Stimulated activated CD4-positive, alpha-beta T cell treated with anti-CD3 and anti-CD28 coated beads, Interleukin-15, amount 100 ng/mL, for 48 hours (primary cell): Measurements from ENCODE around the gene VWA3B.

Experiments used
- DNase-seq, 2 donors: peaks; one replicate each; pipeline ENCODE4 v3.0.0-alpha.2; 2020; ENCODE audit warnings: low read depth in 2 of 2

VWA3B gene

DNA sequence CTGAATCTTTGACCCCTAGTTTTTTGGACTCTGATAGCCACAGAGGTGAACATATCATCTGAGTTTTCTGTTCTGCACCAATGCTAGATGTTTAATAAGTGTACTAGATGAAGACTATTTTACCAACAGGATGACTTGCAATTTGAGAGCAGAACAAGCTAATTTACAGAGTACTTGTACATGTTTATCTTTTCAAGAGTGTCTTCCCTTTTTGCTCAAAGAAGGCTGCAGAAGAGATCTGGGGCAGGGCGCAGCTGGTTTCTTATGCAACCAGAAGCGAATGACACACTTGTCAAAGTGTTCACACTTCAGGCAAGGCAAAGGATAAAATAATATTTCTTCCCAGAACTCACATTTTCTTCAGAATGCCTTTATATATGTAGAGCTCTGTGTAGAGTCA, 86.0 kb downstream of the VWA3B start:
- DNase-seq = no peak

DNA sequence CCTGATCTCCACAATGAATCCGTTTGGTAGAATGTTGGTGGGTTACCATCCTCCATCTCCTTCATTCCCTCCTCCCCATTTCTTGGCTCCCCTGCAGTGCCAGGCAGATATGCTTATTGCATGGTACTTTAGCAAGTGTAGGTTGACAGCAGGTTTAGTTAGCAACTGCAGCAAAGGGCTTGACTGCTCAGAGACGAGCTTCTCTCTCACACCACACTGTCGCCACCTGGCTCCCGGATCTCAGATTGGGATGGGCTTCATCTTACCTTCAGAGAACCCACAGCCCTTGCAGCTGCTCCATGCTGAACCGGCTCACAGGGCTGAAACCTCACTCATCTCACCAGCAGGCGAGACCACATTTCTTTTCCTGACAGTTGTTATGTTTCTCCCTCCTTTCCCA, 88.8 kb downstream of the VWA3B start:
- DNase-seq = no peak

DNA sequence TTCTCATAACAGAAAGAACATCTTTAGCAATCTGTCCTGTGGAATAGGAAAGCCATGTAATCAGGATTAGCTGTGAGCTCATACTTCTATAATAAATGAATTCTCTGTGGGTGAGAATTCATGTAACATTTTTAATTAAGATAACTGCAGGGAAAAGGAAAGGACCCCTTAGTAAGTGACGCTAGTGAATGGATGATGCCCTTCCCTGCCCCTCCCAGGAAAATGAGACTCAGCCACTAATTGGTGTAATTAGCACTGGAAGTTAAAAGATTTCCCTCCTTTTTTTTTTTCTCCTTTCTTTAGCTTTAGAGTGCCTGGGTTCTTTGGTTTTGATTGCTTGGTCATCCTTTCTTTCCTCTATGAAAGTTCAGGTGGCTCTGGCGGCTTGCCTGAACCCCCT, 90.3 kb downstream of the VWA3B start:
- DNase-seq = no peak

DNA sequence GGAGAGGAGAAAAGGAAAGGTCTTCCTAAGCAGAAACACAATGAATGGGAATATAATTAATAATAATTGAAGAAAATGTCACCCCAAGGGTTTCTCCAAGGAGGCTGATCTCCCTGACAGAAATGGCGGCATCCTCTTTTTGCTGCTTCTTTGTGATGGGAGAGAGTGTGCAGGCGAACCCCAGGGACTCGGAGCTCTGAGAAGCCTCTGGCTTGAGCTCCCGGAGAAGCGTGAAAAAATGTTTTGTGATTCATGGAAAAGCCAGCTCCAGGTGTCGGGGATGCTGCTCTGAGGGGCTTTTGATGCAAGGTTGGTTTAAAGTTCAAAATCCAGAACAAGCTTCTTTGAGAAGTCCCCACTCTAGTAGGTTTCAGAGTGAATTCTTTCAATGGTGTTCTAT, 91.0 kb downstream of the VWA3B start:
- DNase-seq = no peak

DNA sequence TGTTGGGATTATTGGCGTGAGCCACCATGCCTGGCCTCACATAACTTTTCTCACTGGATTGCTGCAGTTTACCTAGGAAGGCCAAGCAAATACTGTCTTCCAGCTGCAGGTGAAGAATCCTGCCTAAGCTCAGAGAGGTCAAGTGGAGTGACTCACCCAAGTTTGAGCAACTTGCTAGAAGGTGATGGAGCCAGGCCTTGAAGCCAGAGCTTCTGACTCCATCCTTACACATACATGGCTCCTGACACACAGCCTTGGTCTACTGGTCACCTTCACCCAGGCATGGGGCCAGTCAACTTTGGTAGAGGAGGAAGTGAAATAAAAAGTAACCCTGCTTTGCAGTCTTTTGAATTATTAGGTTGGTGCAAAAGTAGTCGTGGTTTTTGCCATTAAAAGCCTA, 93.5 kb downstream of the VWA3B start:
- no peak for DNase-seq

DNA sequence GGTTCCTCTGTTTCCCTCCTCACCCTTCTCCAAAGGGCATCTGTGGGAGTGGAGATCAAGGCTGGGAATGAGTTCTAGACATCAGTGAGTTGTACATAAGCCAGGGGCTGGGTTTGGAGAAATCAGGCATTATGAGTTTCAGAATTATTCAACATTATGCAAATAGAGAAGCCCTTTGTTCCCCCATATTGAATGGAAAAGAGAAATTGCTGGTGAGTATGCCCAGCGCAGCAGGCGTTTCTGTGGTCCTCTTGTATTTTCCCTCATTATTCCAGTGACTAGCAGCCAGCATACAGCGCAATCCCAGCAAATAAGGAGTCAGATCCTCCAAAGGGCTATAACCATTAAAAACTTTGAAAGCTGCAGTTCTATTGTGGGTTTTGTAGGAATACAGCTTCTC, 94.4 kb downstream of the VWA3B start:
- DNase-seq = no peak

DNA sequence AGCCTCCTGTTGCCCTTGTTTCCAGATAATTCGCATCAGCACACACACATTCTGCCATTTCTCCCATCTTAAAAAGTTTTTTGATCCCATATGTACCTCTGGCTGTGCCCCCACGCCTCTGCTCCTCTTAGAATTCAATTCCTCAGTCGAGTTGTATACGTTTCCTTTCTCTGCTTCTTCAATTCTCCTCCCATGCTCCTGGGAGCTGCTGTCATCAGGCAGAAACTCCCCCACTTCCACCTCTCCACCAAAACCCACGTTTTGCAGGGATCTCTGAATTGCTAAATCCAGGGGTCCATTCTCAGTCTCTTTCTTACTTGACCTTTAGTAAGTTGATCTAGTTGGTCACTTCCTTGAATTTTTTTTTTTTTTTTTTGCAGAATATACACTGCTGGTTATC, 98.8 kb downstream of the VWA3B start:
- DNase-seq = no peak

DNA sequence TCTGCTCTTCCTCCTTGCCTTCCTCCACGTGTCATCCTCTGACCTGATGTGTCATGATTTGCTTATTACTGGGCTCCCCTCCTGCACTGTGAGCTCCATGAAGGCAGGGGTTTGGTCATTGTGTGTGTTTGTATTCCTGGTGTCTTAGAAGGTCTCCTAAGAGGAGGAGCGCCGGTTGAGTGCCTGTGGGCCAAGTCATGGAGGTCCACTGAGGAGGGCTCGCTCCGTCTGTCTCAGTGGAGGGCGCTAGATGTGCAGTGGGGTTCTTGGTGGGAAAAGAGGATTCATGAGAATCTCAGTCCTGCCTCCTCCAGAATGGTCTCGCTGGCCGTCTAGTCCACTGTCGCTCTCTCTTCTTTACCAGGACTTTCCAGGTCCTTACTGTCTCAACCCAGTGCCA, 100.2 kb downstream of the VWA3B start:
- DNase-seq = no peak

DNA sequence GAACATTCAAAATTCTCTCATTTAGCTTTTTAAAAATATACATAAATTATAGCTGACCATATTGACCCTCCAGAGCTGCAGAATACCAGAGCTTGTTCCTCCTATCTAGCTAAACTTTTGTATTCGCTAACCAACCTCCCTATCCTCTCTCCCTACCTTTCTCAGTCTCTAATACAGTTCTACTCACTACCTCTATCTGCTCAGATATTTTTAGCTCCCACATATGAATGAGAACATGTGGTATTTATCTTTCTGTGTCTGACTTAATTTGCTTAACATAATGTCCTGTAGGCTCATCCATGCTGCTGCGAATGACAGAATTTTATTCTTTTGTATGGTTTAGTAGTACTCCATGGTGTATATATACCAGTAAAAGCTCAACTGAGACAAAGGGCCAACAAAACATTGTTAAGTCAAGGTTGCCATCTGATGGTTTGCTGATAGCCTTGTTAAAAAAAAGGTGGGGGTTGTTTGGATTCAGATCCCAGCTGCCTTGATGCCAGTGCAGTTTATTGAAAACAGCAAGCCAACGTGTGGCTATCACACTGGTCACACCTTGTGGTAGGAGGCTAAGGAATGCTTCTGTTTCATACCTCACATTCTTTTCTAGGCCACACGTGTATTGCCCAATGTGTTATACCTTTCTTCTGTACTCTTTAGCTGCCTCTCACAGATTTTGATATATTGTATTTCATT, 101.5 kb downstream of the VWA3B start:
- no peak for DNase-seq

DNA sequence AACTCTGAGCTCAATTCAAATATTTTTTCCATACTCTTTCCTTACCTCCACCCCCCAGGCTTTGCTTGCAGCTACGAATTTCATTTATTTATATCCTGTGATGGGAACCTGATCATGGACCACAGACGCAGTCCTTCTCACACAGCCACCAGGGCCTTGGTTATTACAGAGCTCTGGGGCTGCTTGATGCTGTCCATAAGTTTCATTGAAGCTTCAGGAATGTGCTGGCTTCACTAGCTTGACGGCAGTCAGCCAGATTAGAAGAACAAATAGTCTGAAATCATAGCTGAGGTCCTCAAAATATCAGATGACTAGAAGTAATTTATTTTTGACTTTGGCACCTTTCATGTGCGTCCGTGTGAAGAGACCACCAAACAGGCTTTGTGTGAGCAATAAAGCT, 104.9 kb downstream of the VWA3B start:
- DNase-seq = no peak

DNA sequence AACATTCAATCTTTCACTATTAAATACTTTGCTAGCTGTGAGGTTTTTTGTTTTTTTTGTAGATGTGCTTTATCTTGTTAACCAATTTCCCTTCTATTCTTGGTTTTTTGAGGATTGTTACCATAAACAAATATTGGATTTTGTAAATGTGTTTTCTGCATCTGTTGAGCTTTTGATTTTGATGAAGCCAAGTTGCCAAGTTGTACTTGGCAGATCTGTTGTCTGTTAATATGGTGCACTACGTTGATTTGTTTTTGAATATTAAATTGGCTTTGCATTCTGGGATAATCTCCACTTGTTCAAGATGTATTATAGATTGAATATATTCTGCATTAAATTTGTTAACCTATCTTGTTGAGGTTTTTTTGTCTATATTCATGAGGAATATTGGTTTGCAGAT, 114.6 kb downstream of the VWA3B start:
- no peak for DNase-seq

DNA sequence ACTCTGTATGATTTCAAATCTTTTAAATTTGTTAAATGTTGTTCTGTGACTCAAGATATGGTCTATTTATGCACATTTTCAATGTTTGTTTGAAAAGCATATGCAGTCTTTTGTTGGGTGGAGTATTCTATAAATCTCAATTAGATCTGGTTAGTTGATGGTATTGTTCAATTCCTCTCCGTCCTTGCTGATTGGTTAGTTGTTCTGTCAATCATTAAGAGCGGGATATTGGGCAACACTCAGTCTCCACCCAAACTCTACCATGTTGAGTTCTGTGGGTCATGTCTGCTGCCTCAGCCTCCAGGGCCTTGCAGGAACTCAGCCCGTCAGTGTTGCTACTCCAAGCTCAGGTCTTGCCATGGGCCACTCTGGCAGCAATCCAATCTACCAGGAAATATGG, 118.9 kb downstream of the VWA3B start:
- DNase-seq = no peak

DNA sequence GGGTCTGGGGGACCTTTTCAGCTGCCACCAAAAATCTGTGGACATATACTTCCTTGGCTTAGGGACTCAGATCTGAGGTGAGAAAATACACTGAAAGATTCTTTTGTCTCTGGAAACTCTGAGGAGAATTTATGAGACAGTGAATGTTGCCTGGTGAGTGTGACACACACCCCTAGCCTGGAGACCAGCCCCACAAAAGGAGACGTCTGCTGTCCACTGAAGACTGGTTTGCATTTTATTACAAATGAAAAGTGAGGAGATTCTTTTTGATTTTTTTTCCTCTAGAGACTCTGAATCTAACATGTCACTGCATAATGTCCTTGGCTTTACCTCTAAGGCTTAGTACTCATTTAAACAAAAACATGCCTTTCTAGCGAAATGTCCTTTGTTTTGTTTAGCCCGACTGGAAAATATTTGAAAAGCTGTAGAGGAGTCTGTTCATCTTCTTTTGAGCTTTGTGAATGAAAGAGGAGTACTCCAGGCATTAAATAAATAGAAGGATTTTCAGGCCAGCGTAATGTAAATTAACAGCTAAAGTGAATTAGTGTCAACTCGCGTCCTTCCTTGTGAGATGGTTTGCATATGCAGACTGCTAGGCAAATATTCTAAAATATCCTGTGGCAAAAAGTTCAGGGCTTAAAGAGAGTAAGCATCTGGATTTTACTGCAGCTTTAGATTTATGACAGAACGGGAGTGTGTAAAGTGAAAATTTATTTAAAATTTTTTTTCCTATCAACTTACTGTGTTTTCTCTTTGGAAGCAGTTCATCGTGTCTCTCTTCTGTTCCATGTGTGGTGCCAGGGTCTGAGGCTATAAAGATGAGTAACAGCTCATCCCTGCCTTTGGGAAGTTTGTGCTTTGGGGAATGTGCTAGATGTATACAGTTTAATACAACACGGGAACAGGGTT, 125.4 kb downstream of the VWA3B start:
- DNase-seq = no peak

DNA sequence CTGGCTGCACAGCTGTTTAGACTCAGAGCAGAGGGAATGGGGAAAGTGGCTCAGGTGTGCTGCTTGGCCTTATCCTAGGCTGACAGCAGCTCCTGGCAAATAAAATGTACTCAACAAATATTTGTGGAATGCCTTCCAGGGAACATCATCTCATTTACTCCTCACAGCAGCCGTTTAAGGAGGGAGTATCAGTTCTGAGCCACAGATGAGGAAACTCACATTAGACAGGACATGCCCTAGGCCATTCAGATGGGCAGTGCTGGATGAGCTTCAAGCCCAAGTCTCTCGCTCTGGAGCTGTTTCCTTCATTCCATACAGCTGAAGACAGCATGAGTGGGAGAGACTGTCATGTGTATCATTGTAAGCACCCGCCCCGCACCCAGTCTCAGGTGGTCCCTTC, 129.6 kb downstream of the VWA3B start:
- DNase-seq = no peak

DNA sequence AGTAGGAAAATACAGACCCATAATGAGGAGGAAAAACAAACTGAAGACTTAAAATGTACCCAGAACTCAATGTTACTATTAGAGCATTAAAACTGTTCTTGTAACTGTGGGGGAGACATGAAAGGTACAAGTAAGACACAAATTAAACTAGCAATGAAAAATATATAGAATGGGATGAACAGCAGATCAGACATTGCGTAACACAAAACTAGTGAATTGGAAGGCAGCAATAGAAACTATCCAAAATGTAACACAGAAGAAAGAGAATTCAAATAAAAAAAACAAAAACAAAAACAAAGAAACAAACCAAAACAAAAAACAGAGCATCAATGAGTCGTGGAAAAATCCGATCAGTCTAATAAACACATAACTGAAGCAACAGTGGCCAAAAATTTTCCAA, 132.2 kb downstream of the VWA3B start:
- DNase-seq = no peak

DNA sequence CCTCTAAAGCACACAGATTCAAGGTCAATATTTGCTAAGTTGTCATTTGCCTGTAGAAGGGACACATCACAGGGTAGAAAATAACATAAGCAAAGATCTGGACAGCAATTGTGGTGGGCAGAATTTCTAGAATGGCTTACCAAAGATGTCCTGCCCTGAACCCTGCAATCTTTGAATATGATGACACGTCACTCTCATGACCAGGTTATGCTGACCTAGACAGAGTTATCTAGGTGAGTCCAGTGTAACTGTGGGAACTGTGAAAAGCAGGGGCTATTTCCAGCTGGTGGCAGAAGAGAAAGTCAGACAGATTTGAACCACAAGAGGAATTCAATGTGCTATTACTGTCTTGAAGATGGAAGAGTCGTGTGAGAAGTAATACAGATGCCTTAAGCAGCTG, 147.0 kb downstream of the VWA3B start:
- no peak for DNase-seq

DNA sequence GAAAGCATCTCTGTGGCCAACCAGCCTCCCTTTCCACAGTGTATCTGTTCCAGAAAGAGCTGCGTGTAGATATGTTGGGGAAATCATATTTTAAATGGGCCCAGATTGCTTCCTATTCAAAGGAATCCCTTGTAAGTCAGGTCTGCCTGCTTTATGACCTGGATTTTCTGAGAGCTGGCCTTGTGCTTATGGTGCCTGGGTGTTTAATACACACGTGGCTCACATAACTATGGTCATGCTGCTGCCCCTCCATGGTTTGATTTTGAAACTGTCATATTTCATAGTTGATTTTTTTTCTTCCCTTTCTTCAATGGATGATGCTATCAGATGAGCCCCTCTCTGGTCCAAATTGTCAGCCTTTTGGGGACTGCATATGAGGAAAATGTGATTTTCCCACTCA, 147.8 kb downstream of the VWA3B start:
- no peak for DNase-seq

DNA sequence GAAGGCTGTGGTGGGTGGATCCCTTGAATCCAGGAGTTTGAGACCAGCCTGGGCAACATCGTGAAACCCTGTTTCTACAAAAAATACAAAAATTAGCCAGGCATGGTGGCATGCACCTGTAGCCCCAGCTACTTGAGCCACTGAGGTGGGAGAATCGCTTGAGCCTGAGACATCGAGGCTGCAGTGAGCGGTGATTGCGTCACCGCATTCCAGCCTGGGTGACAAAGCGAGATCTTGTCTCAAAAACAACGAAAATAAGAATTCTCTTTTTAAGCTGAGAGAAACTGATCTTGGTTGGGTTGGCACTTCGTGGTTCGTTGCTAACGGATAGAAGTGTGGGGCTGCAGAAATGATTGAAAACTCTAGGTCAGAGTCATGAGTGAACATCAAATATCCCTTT, 150.0 kb downstream of the VWA3B start:
- DNase-seq = no peak

DNA sequence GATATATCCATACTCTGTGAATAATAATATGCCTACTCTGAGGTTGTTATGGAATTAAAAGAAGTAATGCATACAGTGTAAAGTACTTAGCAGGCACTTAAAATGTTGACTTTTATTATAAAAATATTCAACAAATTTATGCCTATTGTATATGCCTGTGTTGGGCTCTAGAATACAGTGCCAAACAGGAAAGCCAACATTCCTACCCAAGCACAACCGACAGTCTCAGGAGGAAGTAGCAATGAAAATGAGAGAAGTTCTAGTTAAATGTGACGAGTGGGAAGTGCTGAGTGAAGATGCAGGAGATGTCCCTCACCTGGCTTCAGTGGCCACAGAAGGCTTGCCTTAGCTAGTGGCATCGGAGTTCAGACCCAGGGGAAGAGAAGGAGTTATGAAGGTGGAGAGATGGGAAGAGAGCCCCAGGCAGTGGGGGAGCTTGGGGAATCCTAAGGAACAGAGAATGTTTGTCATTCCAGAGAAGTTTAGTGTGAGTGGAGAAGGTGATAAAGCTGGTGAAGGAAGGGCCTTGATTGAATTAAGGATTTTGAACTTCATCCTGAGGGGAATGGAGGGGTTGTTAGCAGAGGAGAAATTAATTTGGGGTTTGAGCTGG, 153.9 kb downstream of the VWA3B start:
- DNase-seq = no peak

DNA sequence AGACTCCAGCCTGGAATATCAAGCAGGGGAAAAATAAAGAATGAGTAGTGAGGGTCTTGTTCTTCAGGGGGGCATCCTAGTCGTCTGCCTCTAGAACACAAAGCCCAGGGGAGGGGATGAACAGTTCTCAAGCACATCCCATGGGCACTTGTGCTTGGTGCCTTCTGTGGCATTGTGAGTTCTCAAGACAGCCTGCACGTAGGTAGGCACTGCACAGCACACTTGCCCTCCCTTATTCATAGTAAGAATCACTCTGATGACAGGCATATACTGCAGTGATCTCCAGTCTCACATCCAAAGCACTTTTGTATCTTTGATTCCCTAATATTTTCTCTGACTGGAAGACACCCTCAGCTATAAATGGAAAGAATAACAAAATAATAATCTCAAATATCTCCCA, 154.6 kb downstream of the VWA3B start:
- DNase-seq = no peak

DNA sequence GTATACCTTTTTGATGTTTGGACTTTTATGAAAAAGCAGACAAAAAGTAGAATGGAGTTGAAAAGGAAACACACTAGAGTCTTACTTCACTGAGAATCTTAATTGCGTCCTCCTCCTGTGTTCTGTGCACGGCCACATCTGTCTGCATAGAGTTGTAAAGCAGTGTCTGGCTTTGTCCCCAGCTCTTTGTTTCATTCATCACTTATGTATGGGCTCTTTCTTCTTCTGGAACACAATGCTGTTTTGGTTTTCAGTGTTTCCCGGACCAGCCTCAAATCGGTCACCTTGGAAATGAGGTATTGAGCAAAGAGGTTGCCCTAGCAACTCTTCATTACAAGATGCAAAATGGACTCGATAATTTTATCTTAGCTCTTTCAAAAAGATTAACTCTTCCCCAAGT, 155.0 kb downstream of the VWA3B start:
- no peak for DNase-seq

DNA sequence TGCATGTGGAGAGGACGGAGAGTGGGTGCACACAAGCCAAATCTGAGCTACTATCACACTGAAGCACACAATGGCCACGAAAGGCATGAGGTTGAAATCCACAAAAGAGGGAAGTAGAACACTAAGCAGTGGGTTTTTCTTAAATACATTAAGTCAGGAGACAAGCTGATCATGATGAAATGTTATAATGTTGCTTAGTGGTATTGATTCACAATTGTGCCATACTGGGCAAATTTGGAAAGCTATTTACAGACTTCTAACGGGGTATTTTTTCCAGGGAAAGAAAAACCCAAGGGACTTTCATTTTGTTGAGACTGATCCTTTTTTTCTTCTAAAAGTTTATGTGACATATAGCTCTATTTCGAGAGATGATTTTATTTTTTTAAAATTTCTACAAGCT, 158.5 kb downstream of the VWA3B start:
- DNase-seq = no peak

DNA sequence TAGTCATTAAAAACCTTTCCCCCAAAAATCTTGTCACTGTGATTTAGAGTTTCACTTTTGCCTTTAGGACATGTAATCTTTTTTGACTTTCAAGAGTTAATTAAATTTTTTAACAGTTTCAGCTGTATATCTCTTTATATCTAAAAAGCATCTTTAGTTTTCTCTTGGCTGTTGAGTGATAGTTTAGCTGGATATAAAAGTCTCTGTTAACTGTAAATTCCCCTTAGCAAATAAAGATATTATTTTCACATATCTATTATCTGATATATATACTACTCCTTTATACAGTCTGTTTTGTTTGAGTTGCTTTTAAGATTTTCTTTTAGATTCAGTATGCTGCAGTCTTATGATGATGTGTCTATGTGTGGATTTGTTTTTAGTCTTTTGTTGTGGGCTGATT, 160.4 kb downstream of the VWA3B start:
- no peak for DNase-seq
